ENCODE measurements around the gene DPEP2NB.

The DPEP2NB gene

DNA sequence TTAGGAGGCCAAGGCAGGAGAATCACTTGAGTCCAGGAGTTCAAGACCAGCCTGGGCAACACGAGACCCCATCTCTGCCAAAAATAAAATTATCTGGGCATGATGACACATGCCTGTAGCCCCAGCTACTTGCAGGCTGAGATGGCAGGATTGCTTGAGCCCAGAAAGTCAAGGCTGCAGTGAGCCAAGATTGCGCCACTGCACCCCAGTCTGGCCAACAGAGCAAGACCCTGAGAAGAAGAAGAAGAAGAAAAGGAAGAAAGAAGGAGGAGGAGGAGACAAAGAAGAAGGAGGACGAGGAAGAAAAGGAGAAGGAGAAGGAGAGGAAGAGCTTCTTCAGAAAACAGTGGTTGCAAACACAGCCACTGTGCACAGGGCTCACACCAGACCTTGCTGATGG is 27.0 kb downstream of the DPEP2NB start:
- H2AFZ ChIP-seq (ENCODE audit: low read depth, low read length): no peak overlapping the region
- no peak overlapping the region for H3K4me3 ChIP-seq (ENCODE audit: low read length)
- no peaks in the 10 kb centered on the region for H4K20me1 ChIP-seq (ENCODE audit: insufficient read depth, low read length)
- H3K27me3 ChIP-seq (ENCODE audit: low read depth, low read length): no peaks in the 10 kb centered on the region
- no peaks in the 10 kb centered on the region for H3K9me3 ChIP-seq (ENCODE audit: insufficient read depth, low read length)
- no peak overlapping the region for H3K4me2 ChIP-seq (ENCODE audit: low read length)
- peaks cover 60% of the 10 kb centered on the region for H3K4me1 ChIP-seq (ENCODE audit: low read length)
- TF ChIP-seq CTCF (IDR thresholded peaks at IDR 0.05; ENCODE audit: low read depth, low read length) (no peak), EZH2phosphoT487 (IDR thresholded peaks at IDR 0.05; ENCODE audit: low read depth) (no peak)
- no peaks in the 10 kb centered on the region for H3K36me3 ChIP-seq (replicated peaks; ENCODE audit: low read depth, low read length)
- H3K79me2 ChIP-seq (ENCODE audit: low read length): no peaks in the 10 kb centered on the region
- H3K9ac ChIP-seq (ENCODE audit: low read length): no peak overlapping the region
- no peak overlapping the region for H3K27ac ChIP-seq (ENCODE audit: low read length)

DNA sequence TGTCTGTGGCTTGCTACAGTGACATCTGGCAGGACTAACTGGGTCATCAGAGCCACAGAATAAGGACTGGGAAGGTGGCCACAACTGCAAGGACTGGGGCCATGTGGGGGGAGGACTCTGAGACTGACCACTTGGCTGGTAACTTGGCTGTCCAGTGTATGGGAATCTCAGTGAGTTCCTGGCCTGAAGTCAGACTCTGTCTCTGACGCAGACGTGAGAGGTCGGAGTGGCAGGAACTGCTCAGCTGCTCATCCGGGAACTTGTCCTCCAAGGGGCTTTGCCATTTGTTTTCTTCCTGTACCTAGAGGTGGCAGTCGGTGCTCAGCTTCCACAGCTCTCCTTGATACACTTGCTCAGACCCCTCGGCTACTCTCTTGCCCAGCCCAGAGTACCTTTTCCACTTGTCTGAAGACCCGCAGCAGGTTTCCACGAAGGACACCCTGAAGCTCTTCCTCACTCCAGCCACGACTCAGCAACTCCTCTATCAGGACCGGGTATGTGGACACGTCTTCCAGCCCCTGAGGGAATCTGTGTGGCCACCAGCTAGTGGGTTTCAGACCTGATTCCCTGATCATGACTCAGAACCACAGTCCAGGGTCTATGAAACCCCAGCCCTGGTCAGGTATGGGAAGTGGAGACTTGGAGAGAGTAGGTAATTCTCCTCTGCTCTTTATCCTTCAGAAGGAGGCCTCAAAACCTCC is 28.1 kb downstream of the DPEP2NB start:
- Histone ChIP-seq H3K4me2 (ENCODE audit: low read length) (no peak overlapping the region), H4K20me1 (ENCODE audit: insufficient read depth, low read length) (no peaks in the 10 kb centered on the region), H2AFZ (ENCODE audit: low read depth, low read length) (no peak overlapping the region), H3K27ac (ENCODE audit: low read length) (no peak overlapping the region), H3K27me3 (ENCODE audit: low read depth, low read length) (no peaks in the 10 kb centered on the region), H3K4me1 (ENCODE audit: low read length) (peaks cover 54% of the 10 kb centered on the region), H3K4me3 (ENCODE audit: low read length) (no peak overlapping the region), H3K9ac (ENCODE audit: low read length) (no peak overlapping the region), H3K9me3 (ENCODE audit: insufficient read depth, low read length) (no peaks in the 10 kb centered on the region), H3K36me3 (replicated peaks; ENCODE audit: low read depth, low read length) (no peaks in the 10 kb centered on the region), H3K79me2 (ENCODE audit: low read length) (no peaks in the 10 kb centered on the region)
- no peak for TF ChIP-seq EZH2phosphoT487 (IDR thresholded peaks at IDR 0.05; ENCODE audit: low read depth)
- TF ChIP-seq CTCF (IDR thresholded peaks at IDR 0.05; ENCODE audit: low read depth, low read length): no peak

DNA sequence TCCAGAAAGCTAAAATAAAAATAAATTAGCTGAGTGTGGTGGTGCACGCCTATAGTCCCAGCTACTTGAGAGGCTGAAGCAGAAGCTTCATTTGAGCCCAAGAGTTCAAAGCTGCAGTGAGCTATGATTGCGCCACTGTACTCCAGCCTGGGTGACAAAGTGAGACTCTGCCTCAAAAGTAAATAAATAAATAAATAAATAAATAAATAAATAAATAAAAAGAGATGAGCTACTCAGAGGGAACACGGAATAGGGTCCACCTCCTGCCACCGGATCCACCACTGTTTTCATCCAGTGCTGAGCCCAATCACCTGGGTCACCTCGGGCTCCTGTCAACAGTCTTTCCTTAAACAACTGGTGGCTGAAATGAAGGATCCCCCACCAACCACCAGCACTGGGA is 28.8 kb downstream of the DPEP2NB start:
- no peaks in the 10 kb centered on the region for H3K27me3 ChIP-seq (ENCODE audit: low read depth, low read length)
- TF ChIP-seq CTCF (IDR thresholded peaks at IDR 0.05; ENCODE audit: low read depth, low read length): no peak
- TF ChIP-seq EZH2phosphoT487 (IDR thresholded peaks at IDR 0.05; ENCODE audit: low read depth): no peak
- no peak overlapping the region for H3K9ac ChIP-seq (ENCODE audit: low read length)
- H3K4me3 ChIP-seq (ENCODE audit: low read length): no peak overlapping the region
- H3K27ac ChIP-seq (ENCODE audit: low read length): no peak overlapping the region
- H3K36me3 ChIP-seq (replicated peaks; ENCODE audit: low read depth, low read length): no peaks in the 10 kb centered on the region
- H3K4me2 ChIP-seq (ENCODE audit: low read length): no peak overlapping the region
- H3K4me1 ChIP-seq (ENCODE audit: low read length): peaks cover 49% of the 10 kb centered on the region
- H3K9me3 ChIP-seq (ENCODE audit: insufficient read depth, low read length): no peaks in the 10 kb centered on the region
- H2AFZ ChIP-seq (ENCODE audit: low read depth, low read length): no peak overlapping the region
- H3K79me2 ChIP-seq (ENCODE audit: low read length): no peaks in the 10 kb centered on the region
- no peaks in the 10 kb centered on the region for H4K20me1 ChIP-seq (ENCODE audit: insufficient read depth, low read length)

DNA sequence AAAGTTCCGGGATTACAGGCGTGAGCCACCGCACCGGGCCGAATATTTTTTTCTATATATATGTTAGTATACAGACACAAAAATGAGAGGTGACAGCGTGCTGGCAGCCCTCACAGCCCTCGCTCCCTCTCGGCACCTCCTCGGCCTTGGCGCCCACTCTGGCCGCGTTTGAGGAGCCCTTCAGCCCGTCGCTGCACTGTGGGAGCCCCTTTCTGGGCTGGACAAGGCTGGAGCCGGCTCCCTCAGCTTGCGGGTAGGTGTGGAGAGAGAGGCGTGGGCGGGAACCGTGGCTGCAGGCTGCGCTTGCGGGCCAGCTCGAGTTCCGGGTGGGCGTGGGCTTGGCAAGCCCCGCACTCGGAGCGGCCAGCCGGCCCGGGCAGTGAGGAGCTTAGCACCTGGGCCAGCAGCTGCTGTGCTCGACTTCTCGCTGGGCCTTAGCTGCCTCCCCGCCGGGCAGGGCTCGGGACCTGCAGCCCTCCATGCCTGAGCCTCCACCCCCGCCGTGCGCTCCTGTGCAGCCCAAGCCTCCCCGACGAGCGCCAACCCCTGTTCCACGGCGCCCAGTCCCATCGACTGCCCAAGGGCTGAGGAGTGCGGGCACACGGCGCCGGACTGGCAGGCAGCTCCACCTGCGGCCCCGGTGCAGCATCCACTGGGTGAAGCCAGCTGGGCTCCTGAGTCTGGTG is 33.6 kb downstream of the DPEP2NB start:
- Histone ChIP-seq H3K27ac (ENCODE audit: low read length) (no peak overlapping the region), H3K79me2 (ENCODE audit: low read length) (no peaks in the 10 kb centered on the region), H3K4me1 (ENCODE audit: low read length) (peaks cover 25% of the 10 kb centered on the region), H3K4me3 (ENCODE audit: low read length) (no peak overlapping the region), H4K20me1 (ENCODE audit: insufficient read depth, low read length) (no peaks in the 10 kb centered on the region), H3K36me3 (replicated peaks; ENCODE audit: low read depth, low read length) (no peaks in the 10 kb centered on the region), H3K4me2 (ENCODE audit: low read length) (no peak overlapping the region), H3K9me3 (ENCODE audit: insufficient read depth, low read length) (no peaks in the 10 kb centered on the region), H2AFZ (ENCODE audit: low read depth, low read length) (no peak overlapping the region), H3K27me3 (ENCODE audit: low read depth, low read length) (no peaks in the 10 kb centered on the region), H3K9ac (ENCODE audit: low read length) (no peak overlapping the region)
- TF ChIP-seq EZH2phosphoT487 (IDR thresholded peaks at IDR 0.05; ENCODE audit: low read depth) (no peak), CTCF (IDR thresholded peaks at IDR 0.05; ENCODE audit: low read depth, low read length) (no peak)

All from OCI-LY3 (cell line).